Adrenal gland (tissue), 12 donors: ENCODE results near the gene PPM1B. TPM values are rescaled to one million over a fixed set of nuclear protein-coding genes. Genes with fewer than 3 reads are reported as not detected.

Experiments used
- DNase-seq, 7 donors: peaks; one replicate each; pipeline ENCODE4 v3.0.0-alpha.2; 2019 to 2020
- H3K27ac ChIP-seq, 5 donors: fragments of 200-600 bp; sonication (generic) in 4 of 5; 1 replicate in 3 of 5; 2 replicates in 2 of 5; pipeline versions ENCODE4 v1.5.1 to v1.8.0; 2016 to 2020; ENCODE audit warnings: mild to moderate bottlenecking in 1 of 5
- H3K27me3 ChIP-seq: fragments of 200-600 bp; 2 replicates; pipeline ENCODE4 v1.8.0; 2021
- H3K36me3 ChIP-seq, 2 donors: fragments of 200-600 bp; replicated peaks in 1 of 2; 1 replicate in 1 of 2; 2 replicates in 1 of 2; pipeline versions ENCODE4 v1.5.1 to v1.8.0; 2018 to 2022
- H3K4me1 ChIP-seq, 2 donors: fragments of 200-600 bp; replicated peaks in 1 of 2; 1 replicate in 1 of 2; 2 replicates in 1 of 2; pipeline versions ENCODE4 v1.5.1 to v1.8.0; 2018 to 2021
- H3K4me3 ChIP-seq, 4 donors: fragments of 200-600 bp; sonication (generic) in 3 of 4; one replicate each; pipeline ENCODE4 v1.5.1; 2016 to 2018
- H3K9me3 ChIP-seq, 3 donors: fragments of 200-600 bp; sonication (generic) in 1 of 3; replicated peaks in 1 of 3; 1 replicate in 2 of 3; 2 replicates in 1 of 3; pipeline versions ENCODE4 v1.5.1 to v1.8.0; 2016 to 2021
- POLR2A ChIP-seq, 2 donors: fragments of 450-650 bp; IDR thresholded peaks; one replicate each; pipeline ENCODE4 v1.6.1; 2017; ENCODE audit warnings: antibody characterized with exemption in 2 of 2, mild to moderate bottlenecking in 2 of 2, moderate library complexity in 1 of 2
- WGBS, 4 donors: extraction: QIAGEN DNeasy Blood & Tissue Kit in 2 of 4; methylation state at CpG; one replicate each; pipeline versions ENCODE4 v1.1.5 to v1.1.7; 2013 to 2017; 5-methylcytosine and 5-hydroxymethylcytosine counted together
- intact Hi-C, 2 donors: fragments of 100-400 bp; cut with DNase I; formaldehyde crosslinking; loops; one replicate each; pipeline versions ENCODE4 v1.14.1 to v1.15.0; 2022 to 2023
- polyA plus RNA-seq, 3 donors: library from polyadenylated mRNA; stranded (reverse); fragments of 200-250 nt in 2 of 3; fragments of 350-450 nt in 1 of 3; fragmentation: Illumina TruSeq in 1 of 3; extraction: RNeasy Lipid Tissue Mini Kit (QIAGEN cat#74804) in 1 of 3; gene quantifications; one replicate each; pipeline ENCODE4 v1.2.3, GENCODE V29; 2013 to 2014
- total RNA-seq, 9 donors: library from RNA; depleted of rRNA in 4 of 9; stranded (reverse); fragments of >200 nt in 4 of 9; fragments of 120-200 nt in 1 of 9; fragmentation: NEBNext Ultra II Directional in 1 of 9; extraction: Animal tissue kit (Norgen Biotek cat#: 25700) in 1 of 9; gene quantifications; one replicate each; pipeline versions ENCODE4 v1.1.0 to v1.2.4, GENCODE V29; 2013 to 2023
- TF ChIP-seq, protein P1 (sequence below), 6 experiments: fragments of 450-650 bp in 4 of 6; fragments of 200-600 bp in 2 of 6; sonication (generic) in 1 of 6; IDR thresholded peaks; 1 replicate in 5 of 6; 2 replicates in 1 of 6; pipeline versions ENCODE4 v1.5.1 to v1.8.0; 2016 to 2021; ENCODE audit warnings: antibody characterized with exemption in 6 of 6, mild to moderate bottlenecking in 2 of 6, moderate library complexity in 1 of 6
- donor health status: healthy with polysubstance abuse.
- donor health status: Bipolar disorder and iron deficiency.
- donor health status: DM: yes; HTN: yes; CAD: no.
- donor health status: DM: no; HTN: no; CAD: no.
- donor health status: DM: no; HTN: no; CAD: no.
- donor health status: DM: yes; HTN: yes; CAD: no.

PPM1B gene
- total and polyA plus RNA-seq, 12 donors: 12.2 to 44.9 (median 32.6) TPM

DNA sequence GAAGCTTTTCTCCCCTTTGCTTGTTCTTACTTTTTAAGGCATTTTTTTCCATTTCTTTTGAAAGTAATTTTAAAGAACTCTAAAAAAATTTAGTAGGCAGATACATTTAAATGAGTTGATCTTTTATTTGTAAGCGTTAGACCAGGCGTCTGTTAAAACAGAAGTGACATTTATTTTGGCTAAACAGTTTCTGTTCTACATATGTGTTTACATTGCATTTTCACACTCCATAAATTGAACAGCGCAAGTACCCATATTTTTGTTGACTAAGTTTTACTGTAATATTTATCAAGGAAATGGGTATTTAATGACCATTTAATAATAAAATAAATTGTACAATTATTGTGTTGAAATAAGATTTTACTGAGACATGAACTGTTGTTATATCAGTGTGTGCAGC, 21.9 kb downstream of the PPM1B start:
- 79 to 88% (median 84%) methylated on average over 3 of the region's 3 CpGs for WGBS, 4 donors
- H3K27ac ChIP-seq: no peak overlapping the region
- no peak for DNase-seq
- intact Hi-C loops: no loop called here
- TF ChIP-seq, protein P1, sequence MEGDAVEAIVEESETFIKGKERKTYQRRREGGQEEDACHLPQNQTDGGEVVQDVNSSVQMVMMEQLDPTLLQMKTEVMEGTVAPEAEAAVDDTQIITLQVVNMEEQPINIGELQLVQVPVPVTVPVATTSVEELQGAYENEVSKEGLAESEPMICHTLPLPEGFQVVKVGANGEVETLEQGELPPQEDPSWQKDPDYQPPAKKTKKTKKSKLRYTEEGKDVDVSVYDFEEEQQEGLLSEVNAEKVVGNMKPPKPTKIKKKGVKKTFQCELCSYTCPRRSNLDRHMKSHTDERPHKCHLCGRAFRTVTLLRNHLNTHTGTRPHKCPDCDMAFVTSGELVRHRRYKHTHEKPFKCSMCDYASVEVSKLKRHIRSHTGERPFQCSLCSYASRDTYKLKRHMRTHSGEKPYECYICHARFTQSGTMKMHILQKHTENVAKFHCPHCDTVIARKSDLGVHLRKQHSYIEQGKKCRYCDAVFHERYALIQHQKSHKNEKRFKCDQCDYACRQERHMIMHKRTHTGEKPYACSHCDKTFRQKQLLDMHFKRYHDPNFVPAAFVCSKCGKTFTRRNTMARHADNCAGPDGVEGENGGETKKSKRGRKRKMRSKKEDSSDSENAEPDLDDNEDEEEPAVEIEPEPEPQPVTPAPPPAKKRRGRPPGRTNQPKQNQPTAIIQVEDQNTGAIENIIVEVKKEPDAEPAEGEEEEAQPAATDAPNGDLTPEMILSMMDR (IDR thresholded peaks at IDR 0.05): no peak
- TF ChIP-seq POLR2A (IDR thresholded peaks at IDR 0.05): no peak
- no peaks in the 10 kb centered on the region for H3K27me3 ChIP-seq
- no peak overlapping the region for H3K4me3 ChIP-seq
- H3K9me3 ChIP-seq: no peaks in the 10 kb centered on the region
- no peaks in the 10 kb centered on the region for H3K36me3 ChIP-seq
- peaks cover 0 to 28% of the 10 kb centered on the region in 2 donors for H3K4me1 ChIP-seq

- H3K4me3 ChIP-seq: no peak overlapping the region
- intact Hi-C loops: no loop called here
Measured at GRCh38 chr2:44191739-44192138, 23.1 kb downstream of the PPM1B start.

DNA sequence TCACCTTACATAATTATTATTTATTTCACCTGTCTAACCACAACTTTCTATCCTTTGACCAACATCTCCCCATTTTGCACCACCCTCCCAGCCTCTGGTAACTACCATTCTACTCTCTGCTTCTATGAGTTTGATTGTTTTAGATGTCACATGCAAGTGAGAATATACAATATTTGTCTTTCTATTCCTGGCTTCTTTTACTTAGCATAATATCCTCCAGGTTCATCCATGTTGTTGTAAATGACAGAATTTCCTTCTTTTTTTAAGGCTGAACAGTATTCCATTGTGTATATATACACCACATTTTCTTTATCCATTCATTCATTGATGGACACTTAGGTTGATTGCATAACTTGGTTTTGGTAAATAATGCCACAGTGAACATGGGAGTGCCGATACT, 24.0 kb downstream of the PPM1B start:
- 80 to 90% (median 83%) methylated on average over 1 of the region's 1 CpG for WGBS, 4 donors
- Histone ChIP-seq H3K4me1 (peaks cover 0 to 19% of the 10 kb centered on the region in 2 donors), H3K9me3 (no peaks in the 10 kb centered on the region), H3K4me3 (no peak overlapping the region), H3K36me3 (no peaks in the 10 kb centered on the region), H3K27me3 (no peaks in the 10 kb centered on the region), H3K27ac (no peak overlapping the region)
- TF ChIP-seq POLR2A (IDR thresholded peaks at IDR 0.05): no peak
- TF ChIP-seq, protein P1 (IDR thresholded peaks at IDR 0.05): no peak
- no peak for DNase-seq
- intact Hi-C loops: no loop called here

More at GRCh38 chr2:44191739-44192138, 23.1 kb downstream of the PPM1B start:
- H3K9me3 ChIP-seq: no peaks in the 10 kb centered on the region
- no peaks in the 10 kb centered on the region for H3K36me3 ChIP-seq
- DNase-seq: no peak
- H3K27me3 ChIP-seq: no peaks in the 10 kb centered on the region
- H3K27ac ChIP-seq: no peak overlapping the region
- no peak for TF ChIP-seq POLR2A (IDR thresholded peaks at IDR 0.05)
- TF ChIP-seq, protein P1 (IDR thresholded peaks at IDR 0.05): no peak
- peaks cover 0 to 23% of the 10 kb centered on the region in 2 donors for H3K4me1 ChIP-seq

DNA sequence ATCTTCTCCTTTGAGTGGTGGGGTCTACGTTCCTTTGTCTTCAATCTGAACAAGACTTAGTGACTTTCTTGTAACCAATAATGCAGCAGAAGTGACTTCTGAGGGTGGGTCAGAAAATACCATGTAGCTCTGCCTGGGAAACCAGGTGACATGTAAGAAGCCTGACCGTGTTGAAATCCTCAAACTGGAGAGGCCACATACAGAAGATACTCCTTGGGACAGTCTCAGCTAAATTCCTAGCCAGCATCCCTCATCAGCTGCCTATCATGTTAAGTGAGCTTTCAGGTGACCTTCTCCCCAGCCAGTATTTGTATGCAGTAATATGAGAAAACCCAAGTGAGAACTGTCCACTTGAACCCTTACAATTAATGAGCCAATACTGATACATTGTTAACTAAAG, 27.0 kb downstream of the PPM1B start:
- intact Hi-C loops: no loop called here
- peaks cover 0 to 13% of the 10 kb centered on the region in 2 donors for H3K4me1 ChIP-seq
- 96 to 97% (median 97%) methylated on average over 2 of the region's 2 CpGs for WGBS, 4 donors

More for the DNA sequence above, 27.0 kb downstream of the PPM1B start:
- no peak for TF ChIP-seq POLR2A (IDR thresholded peaks at IDR 0.05)
- TF ChIP-seq, protein P1 (IDR thresholded peaks at IDR 0.05): no peak
- Histone ChIP-seq H3K9me3 (no peaks in the 10 kb centered on the region), H3K27me3 (no peaks in the 10 kb centered on the region), H3K4me3 (no peak overlapping the region), H3K36me3 (no peaks in the 10 kb centered on the region), H3K27ac (no peak overlapping the region)
- DNase-seq: no peak
